HFFc6 (cell line): ENCODE measurements around the gene CLCN1. TPM values are rescaled to one million over a fixed set of nuclear protein-coding genes. Genes with fewer than 3 reads are reported as not detected.

ENCODE experiments used
- DNase-seq: peaks from one replicate; pipeline ENCODE4 v3.0.0-alpha.2; 2018
- H3K27ac Mint-ChIP-seq: 2 replicates; pipeline ENCODE4 v1.8.0; 2020; ENCODE audit warnings: mild to moderate bottlenecking, mixed read lengths
- H3K27me3 Mint-ChIP-seq: 2 replicates; pipeline ENCODE4 v1.8.0; 2021; ENCODE audit warnings: mild to moderate bottlenecking, moderate library complexity, mixed read lengths; ENCODE audit not compliant: insufficient read depth
- H3K36me3 Mint-ChIP-seq: 2 replicates; pipeline ENCODE4 v1.8.0; 2021; ENCODE audit warnings: low read depth, mixed read lengths
- H3K4me1 Mint-ChIP-seq: 2 replicates; pipeline ENCODE4 v1.8.0; 2020; ENCODE audit warnings: low read depth, mixed read lengths
- H3K4me3 Mint-ChIP-seq: 2 replicates; pipeline ENCODE4 v1.8.0; 2020; ENCODE audit warnings: mild to moderate bottlenecking, moderate library complexity, mixed read lengths
- H3K9me3 Mint-ChIP-seq: 2 replicates; pipeline ENCODE4 v1.8.0; 2020; ENCODE audit warnings: mild to moderate bottlenecking, mixed read lengths
- CTCF ChIP-seq: fragments of 200-600 bp; sonication (generic); IDR thresholded peaks from 2 replicates; pipeline ENCODE4 v1.5.0; 2021; ENCODE audit warnings: antibody characterized with exemption, mild to moderate bottlenecking
- total RNA-seq, 6 experiments: library from RNA; stranded (reverse); fragmentation: NEBNext Ultra II Directional; extraction: Animal tissue kit (Norgen Biotek cat#: 25700); gene quantifications; 2 replicates in 1 of 6; 3 replicates in 5 of 6; pipeline ENCODE4 v1.2.3, GENCODE V29; 2021

Gene CLCN1
- total RNA-seq, 6 experiments from 2014 or later: not detected

GRCh38 chr7:143359771-143360353 lies 44.0 kb downstream of the CLCN1 start:
- no peak for DNase-seq
- Mint-ChIP-seq H3K36me3 (no peaks in the 10 kb centered on the region), H3K4me1 (no peaks in the 10 kb centered on the region), H3K27ac (no peak overlapping the region), H3K4me3 (no peak overlapping the region), H3K27me3 (peaks cover 46% of the 10 kb centered on the region), H3K9me3 (no peaks in the 10 kb centered on the region)
- no peak for TF ChIP-seq CTCF

- Mint-ChIP-seq H3K27me3 (peaks cover 47% of the 10 kb centered on the region), H3K9me3 (no peaks in the 10 kb centered on the region), H3K27ac (no peak overlapping the region), H3K4me3 (no peak overlapping the region), H3K36me3 (no peaks in the 10 kb centered on the region), H3K4me1 (no peaks in the 10 kb centered on the region)
- DNase-seq: no peak
- no peak for TF ChIP-seq CTCF
Observed at GRCh38 chr7:143360788-143361551, 45.1 kb downstream of the CLCN1 start.

DNA sequence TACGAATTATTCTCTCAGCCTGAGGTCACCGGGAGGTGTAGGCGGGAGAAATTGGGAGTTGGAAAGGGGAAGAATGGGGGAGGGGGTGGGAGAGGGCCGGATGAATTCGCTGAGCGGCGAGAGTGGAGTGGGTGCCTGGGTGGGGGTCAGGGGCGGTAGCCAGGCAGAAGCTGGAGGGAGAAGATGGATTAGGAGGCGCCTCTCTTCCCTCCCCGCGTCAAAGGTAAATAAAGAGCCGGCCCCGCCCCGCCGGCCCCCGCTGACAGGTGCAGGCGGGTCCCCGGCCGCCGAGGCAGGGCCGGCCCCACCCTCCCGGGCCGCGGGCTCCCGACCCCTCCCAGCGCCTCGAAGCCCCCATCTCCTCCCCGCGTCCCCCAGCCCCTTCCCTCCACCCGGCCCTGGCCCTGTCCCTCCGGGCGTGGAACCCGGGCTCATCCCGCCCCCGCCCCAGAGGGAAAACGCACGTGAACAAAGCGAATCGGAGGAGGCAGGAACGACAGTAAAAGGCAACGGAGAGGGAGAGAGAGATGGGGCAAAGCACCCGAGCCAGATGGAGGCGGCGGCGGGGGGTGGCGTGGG lies 45.7 kb downstream of the CLCN1 start:
- H3K27me3 Mint-ChIP-seq: peaks cover 52% of the 10 kb centered on the region
- H3K27ac Mint-ChIP-seq: no peak overlapping the region
- TF ChIP-seq CTCF: no peak
- H3K4me1 Mint-ChIP-seq: no peaks in the 10 kb centered on the region
- H3K9me3 Mint-ChIP-seq: no peaks in the 10 kb centered on the region
- H3K36me3 Mint-ChIP-seq: no peaks in the 10 kb centered on the region
- DNase-seq: no peak
- peak overlapping the region; percentile 68; the same call in 1 of the 2 replicates for H3K4me3 Mint-ChIP-seq

GRCh38 chr7:143362131-143363015 lies 46.5 kb downstream of the CLCN1 start, which contains the start of gene FAM131B:
Gene FAM131B, minus strand, starts transcription at chr7:143362713. Its CDS starts 110 bp downstream, at chr7:143362603.
- no peaks in the 10 kb centered on the region for H3K9me3 Mint-ChIP-seq
- H3K4me1 Mint-ChIP-seq: no peaks in the 10 kb centered on the region
- no peak within 1 kb of the TSS for H3K27ac Mint-ChIP-seq
- DNase-seq: no peak
- H3K4me3 Mint-ChIP-seq: peak within 1 kb of the TSS; percentile 68
- peaks cover 54% of the 10 kb centered on the region for H3K27me3 Mint-ChIP-seq
- TF ChIP-seq CTCF: no peak
- no peaks in the 10 kb centered on the region for H3K36me3 Mint-ChIP-seq
